HepG2 (cell line): ENCODE results near the gene SGCG. TPM values are rescaled to one million over a fixed set of nuclear protein-coding genes. Genes with fewer than 3 reads are reported as not detected.
A peak's percentile ranks its signal among the peaks of the same experiment; 100 is the strongest.

Experiments used
- ATAC-seq: fragments of 200-7000 bp; cut with Tn5 transposase; 3 replicates; pipeline ENCODE4 v1.9.1; 2020; ENCODE audit warnings: mild to moderate bottlenecking, moderate library complexity
- BruUV-seq: library from RNA; stranded (reverse); fragments of 400-500 nt; replicated peaks from 2 replicates; lab custom pipeline; 2021; lab: Mats Ljungman, UMichigan
- CTCF ChIA-PET: fragments of 300-600 bp; formaldehyde crosslinking; extraction: SDS; loops from one replicate; lab custom pipeline; 2021; ENCODE audit warnings: low total read pairs, inconsistent platforms, low intra/inter-chr PET ratio; lab: Yijun Ruan, JAX
- POLR2A ChIA-PET: fragments of 350-600 bp; sonication (Branson Sonifier 250); formaldehyde crosslinking; loops from one replicate; lab custom pipeline; 2020; ENCODE audit warnings: antibody characterized with exemption, inconsistent platforms; lab: Yijun Ruan, JAX
- DNase-seq: peaks from one replicate; pipeline ENCODE4 v3.0.0-alpha.2; 2015; ENCODE audit warnings: low spot score
- FAIRE-seq: peaks from 3 replicates; lab custom pipeline; 2011; peaks lifted over from hg19 to GRCh38; lab: Jason Lieb, UNC
- H2AFZ ChIP-seq: one replicate; pipeline ENCODE4 v1.6.1; 2011; ENCODE audit warnings: low read length, inconsistent platforms
- H3K27ac ChIP-seq: fragments of 300-600 bp; 3 replicates; pipeline ENCODE4 v1.8.0; 2011; ENCODE audit warnings: mixed run types, mild to moderate bottlenecking, mixed read lengths, low read length, inconsistent platforms; ENCODE audit not compliant: insufficient read depth; ENCODE audit errors: extremely low read length
- H3K27me3 ChIP-seq, 2 experiments: fragments of 200-600 bp in 1 of 2; 2 replicates in 1 of 2; 3 replicates in 1 of 2; pipeline versions ENCODE4 v1.6.0 to v1.8.0; 2011; ENCODE audit warnings: low read length in 2 of 2, mild to moderate bottlenecking in 2 of 2, moderate library complexity in 2 of 2, inconsistent platforms in 1 of 2; ENCODE audit not compliant: insufficient read depth in 2 of 2, control insufficient read depth in 1 of 2
- H3K36me3 ChIP-seq, 2 experiments: fragments of 200-600 bp in 1 of 2; replicated peaks in 1 of 2; 2 replicates in 1 of 2; 3 replicates in 1 of 2; pipeline versions ENCODE4 v1.5.1 to v1.8.0; 2011; ENCODE audit warnings: low read length in 2 of 2, inconsistent platforms in 1 of 2; ENCODE audit not compliant: insufficient read depth in 2 of 2, control insufficient read depth in 1 of 2
- H3K4me1 ChIP-seq: 2 replicates; pipeline ENCODE4 v1.5.1; 2012; ENCODE audit warnings: low read length, inconsistent platforms; ENCODE audit not compliant: insufficient read depth
- H3K4me2 ChIP-seq: 2 replicates; pipeline ENCODE4 v1.6.0; 2011; ENCODE audit warnings: low read depth, low read length, inconsistent platforms
- H3K4me3 ChIP-seq, 3 experiments: fragments of 200-600 bp in 1 of 3; sonication (generic), shearing (Covaris generic) in 1 of 3; replicated peaks in 1 of 3; 2 replicates each; pipeline ENCODE4 v1.5.1; 2011 to 2016; ENCODE audit warnings: low read length in 3 of 3, inconsistent platforms in 2 of 3, low read depth in 2 of 3, mild to moderate bottlenecking in 2 of 3, control low read depth in 1 of 3, mixed read lengths in 1 of 3; ENCODE audit not compliant: insufficient read depth in 1 of 3
- H3K79me2 ChIP-seq: one replicate; pipeline ENCODE4 v1.6.1; 2011; ENCODE audit warnings: low read length, inconsistent platforms; ENCODE audit not compliant: insufficient read depth
- H3K9ac ChIP-seq: 2 replicates; pipeline ENCODE4 v1.6.0; 2011; ENCODE audit warnings: mild to moderate bottlenecking, low read depth, low read length, inconsistent platforms; ENCODE audit not compliant: insufficient read depth
- H3K9me3 ChIP-seq: 2 replicates; pipeline ENCODE4 v1.5.1; 2012; ENCODE audit warnings: mild to moderate bottlenecking, low read length
- H4K20me1 ChIP-seq: 2 replicates; pipeline ENCODE4 v1.6.0; 2011; ENCODE audit warnings: inconsistent platforms, mild to moderate bottlenecking, low read length, moderate library complexity; ENCODE audit not compliant: insufficient read depth
- CREB1 ChIP-seq, 2 experiments: fragments of 450-650 bp in 1 of 2; IDR thresholded peaks; 2 replicates each; pipeline ENCODE4 v1.6.1; 2016 to 2017; ENCODE audit warnings: control low read depth in 1 of 2, mild to moderate bottlenecking in 1 of 2, missing compliant biosample characterization in 1 of 2, missing genetic modification characterization in 1 of 2
- EEA1 ChIP-seq: sonication (generic); formaldehyde crosslinking; IDR thresholded peaks from 2 replicates; pipeline ENCODE4 v1.5.1; 2020; ENCODE audit warnings: mild to moderate bottlenecking, missing genetic modification reagents, borderline replicate concordance
- EZH2 ChIP-seq: conservative IDR thresholded peaks from 2 replicates; pipeline ENCODE4 v1.6.1; 2012; ENCODE audit warnings: mild to moderate bottlenecking, low read depth, low read length, moderate library complexity
- KDM5A ChIP-seq: fragments of 200-600 bp; sonication (generic); IDR thresholded peaks from 2 replicates; pipeline ENCODE4 v1.7.0; 2018; ENCODE audit warnings: antibody characterized with exemption, mild to moderate bottlenecking, low read length, borderline replicate concordance
- KLF9 ChIP-seq: IDR thresholded peaks from 2 replicates; pipeline ENCODE4 v1.6.1; 2016; ENCODE audit warnings: low read depth
- PCBP2 ChIP-seq: fragments of 200-400 bp; formaldehyde crosslinking; optimal IDR thresholded peaks from 2 replicates; pipeline ENCODE3; 2018; ENCODE audit warnings: low read length, low read depth; ENCODE audit not compliant: poor library complexity, severe bottlenecking
- SMAD1 ChIP-seq: sonication (generic); formaldehyde crosslinking; IDR thresholded peaks from 2 replicates; pipeline ENCODE4 v1.4.0; 2020; ENCODE audit warnings: missing genetic modification reagents, low read depth, mild to moderate bottlenecking, borderline replicate concordance
- ZFP90 ChIP-seq: sonication (generic); formaldehyde crosslinking; IDR thresholded peaks from 2 replicates; pipeline ENCODE4 v1.8.0; 2022; ENCODE audit warnings: missing genetic modification reagents, mild to moderate bottlenecking, inconsistent platforms, borderline replicate concordance
- ZNF382 ChIP-seq: sonication (generic); formaldehyde crosslinking; IDR thresholded peaks from 2 replicates; pipeline ENCODE4 v1.5.0; 2020; ENCODE audit warnings: missing genetic modification reagents, mild to moderate bottlenecking, borderline replicate concordance
- ZNF737 ChIP-seq: sonication (generic); formaldehyde crosslinking; IDR thresholded peaks from 2 replicates; pipeline ENCODE4 v1.5.0; 2020; ENCODE audit warnings: missing genetic modification reagents, mild to moderate bottlenecking, borderline replicate concordance
- ZSCAN31 ChIP-seq: sonication (generic); formaldehyde crosslinking; IDR thresholded peaks from 2 replicates; pipeline ENCODE4 v1.5.0; 2020; ENCODE audit warnings: low read depth, mild to moderate bottlenecking, missing genetic modification reagents
- WGBS: methylation state at CpG from one replicate; pipeline ENCODE4 v1.1.6; 2017; ENCODE audit warnings: low lambda C conversion rate; 5-methylcytosine and 5-hydroxymethylcytosine counted together
- in situ Hi-C: cut with HindIII; loops from 2 replicates; pipeline ENCODE4 v1.10.0; 2017; ENCODE audit warnings: low pct_unique_long_range_greater_than_20kb; ENCODE audit not compliant: extremely low pct_ligation_motif_present
- intact Hi-C: fragments of 100-400 bp; cut with micrococcal nuclease; formaldehyde crosslinking; loops from one replicate; pipeline ENCODE4 v1.10.0; 2022; ENCODE audit not compliant: unreplicated experiment
- polyA plus RNA-seq, 8 experiments: library from polyadenylated mRNA; depleted of rRNA in 3 of 8; stranded (reverse) in 7 of 8; unstranded in 1 of 8; fragments of >200 nt; fragmentation: Illumina TruSeq in 4 of 8; extraction: Trizol in 4 of 8; gene quantifications; 2 replicates each; pipeline versions ENCODE4 v1.2.1 to v1.2.3, GENCODE V29; 2011 to 2016; ENCODE audit warnings: low read depth in 4 of 8, missing spikeins in 1 of 8, mixed read lengths in 1 of 8; ENCODE audit not compliant: insufficient read depth in 1 of 8
- total RNA-seq, 5 experiments: library from RNA; depleted of rRNA; stranded (reverse); fragments of >200 nt; fragmentation: Illumina TruSeq; extraction: Trizol; gene quantifications; 2 replicates each; pipeline ENCODE4 v1.2.3, GENCODE V29; 2016; ENCODE audit warnings: low read depth in 1 of 5
- TF ChIP-seq, protein P1 (sequence below): sonication (generic); formaldehyde crosslinking; IDR thresholded peaks from 2 replicates; pipeline ENCODE4 v1.9.0; 2021; ENCODE audit warnings: missing genetic modification reagents, mild to moderate bottlenecking, borderline replicate concordance
- TF ChIP-seq, protein P2 (sequence below): sonication (generic); formaldehyde crosslinking; IDR thresholded peaks from 2 replicates; pipeline ENCODE4 v1.8.0; 2023; ENCODE audit warnings: mild to moderate bottlenecking, missing genetic modification reagents

SGCG gene
- total and polyA plus RNA-seq, 2 of the 13 experiments (the other 11 are each of a cell fraction or from before 2014, with no cell fraction given) = not detected

DNA sequence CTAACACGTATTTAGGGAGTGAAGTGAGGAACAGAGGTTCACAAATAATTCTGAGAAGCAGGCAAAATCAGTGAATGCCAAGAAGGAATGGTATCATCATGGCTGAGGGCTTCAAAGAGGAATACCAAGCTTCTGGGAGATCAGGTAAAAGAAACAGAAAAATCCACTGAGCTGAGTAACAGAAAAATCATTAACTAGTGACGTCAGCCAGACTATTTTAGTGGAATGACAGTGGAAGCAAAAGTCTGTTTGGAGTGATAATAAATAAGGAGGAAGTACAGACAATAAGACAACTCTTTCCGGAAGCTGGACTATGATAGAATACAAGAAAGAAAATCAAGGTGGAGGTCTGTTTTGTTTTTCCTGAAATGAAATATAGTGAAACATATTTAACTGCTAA is 169.2 kb downstream of the SGCG start:
- CTCF ChIA-PET = no interaction called here

DNA sequence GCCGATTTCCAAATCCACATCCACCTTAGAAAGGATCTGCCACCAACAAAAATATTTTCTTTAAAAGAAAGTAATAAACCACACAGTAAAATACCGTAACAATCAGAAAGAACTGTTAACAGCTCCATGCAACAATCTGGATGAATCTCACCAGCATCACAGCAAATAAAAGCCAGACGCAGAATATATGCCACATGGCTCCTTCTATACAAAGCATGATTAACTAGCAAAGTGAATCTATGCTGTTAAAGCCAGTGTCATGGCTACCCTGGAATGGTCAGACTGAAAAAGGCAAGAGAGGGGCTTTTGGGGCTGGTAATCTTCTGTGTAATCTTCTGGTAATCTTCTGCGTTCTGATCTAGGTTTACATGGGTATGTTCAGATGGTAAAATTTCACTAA is 171.4 kb downstream of the SGCG start:
- no peak for DNase-seq
- Histone ChIP-seq H3K9ac (no peak overlapping the region), H2AFZ (no peak overlapping the region), H3K27ac (no peak overlapping the region), H3K79me2 (no peaks in the 10 kb centered on the region), H3K4me1 (peaks cover 13% of the 10 kb centered on the region; the same call in 1 of the 2 replicates), H3K27me3 (no peaks in the 10 kb centered on the region; a peak in 1 of 5 replicates), H3K4me2 (no peak overlapping the region), H3K9me3 (no peaks in the 10 kb centered on the region), H4K20me1 (no peaks in the 10 kb centered on the region), H3K4me3 (no peak overlapping the region), H3K36me3 (peaks cover 11 to 26% of the 10 kb centered on the region in 2 experiments; a peak in 4 of 5 replicates)
- ChIA-PET POLR2A (no interaction called here), CTCF (no interaction called here)
- in situ Hi-C loops (no loop called here), intact Hi-C loops (no loop called here)
- TF ChIP-seq ZFP90 (CRISPR knock-in tag) (no peak), EEA1 (no peak), ZNF737 (CRISPR knock-in tag) (no peak), KDM5A (no peak)
- TF ChIP-seq, protein P1, sequence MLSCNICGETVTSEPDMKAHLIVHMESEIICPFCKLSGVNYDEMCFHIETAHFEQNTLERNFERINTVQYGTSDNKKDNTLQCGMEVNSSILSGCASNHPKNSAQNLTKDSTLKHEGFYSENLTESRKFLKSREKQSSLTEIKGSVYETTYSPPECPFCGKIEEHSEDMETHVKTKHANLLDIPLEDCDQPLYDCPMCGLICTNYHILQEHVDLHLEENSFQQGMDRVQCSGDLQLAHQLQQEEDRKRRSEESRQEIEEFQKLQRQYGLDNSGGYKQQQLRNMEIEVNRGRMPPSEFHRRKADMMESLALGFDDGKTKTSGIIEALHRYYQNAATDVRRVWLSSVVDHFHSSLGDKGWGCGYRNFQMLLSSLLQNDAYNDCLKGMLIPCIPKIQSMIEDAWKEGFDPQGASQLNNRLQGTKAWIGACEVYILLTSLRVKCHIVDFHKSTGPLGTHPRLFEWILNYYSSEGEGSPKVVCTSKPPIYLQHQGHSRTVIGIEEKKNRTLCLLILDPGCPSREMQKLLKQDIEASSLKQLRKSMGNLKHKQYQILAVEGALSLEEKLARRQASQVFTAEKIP (CRISPR knock-in tag) = no peak
- no peak for FAIRE-seq
- no TSS peak for BruUV-seq
- WGBS = 84% methylated on average over 4 of the region's 4 CpGs
- ATAC-seq = no peak

More for the DNA sequence above, 169.2 kb downstream of the SGCG start:
- H3K4me2 ChIP-seq = no peak overlapping the region
- H3K27me3 ChIP-seq = no peaks in the 10 kb centered on the region; a peak in 1 of 5 replicates
- DNase-seq (no peak), FAIRE-seq (no peak), ATAC-seq (no peak)
- TF ChIP-seq, protein P2, sequence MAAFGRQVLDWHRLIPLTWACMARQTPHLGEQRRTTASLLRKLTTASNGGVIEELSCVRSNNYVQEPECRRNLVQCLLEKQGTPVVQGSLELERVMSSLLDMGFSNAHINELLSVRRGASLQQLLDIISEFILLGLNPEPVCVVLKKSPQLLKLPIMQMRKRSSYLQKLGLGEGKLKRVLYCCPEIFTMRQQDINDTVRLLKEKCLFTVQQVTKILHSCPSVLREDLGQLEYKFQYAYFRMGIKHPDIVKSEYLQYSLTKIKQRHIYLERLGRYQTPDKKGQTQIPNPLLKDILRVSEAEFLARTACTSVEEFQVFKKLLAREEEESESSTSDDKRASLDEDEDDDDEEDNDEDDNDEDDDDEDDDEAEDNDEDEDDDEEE (CRISPR knock-in tag) = no peak
- no peak for TF ChIP-seq ZSCAN31 (CRISPR knock-in tag)
- no peak for TF ChIP-seq EZH2
- TF ChIP-seq SMAD1 (CRISPR knock-in tag) = no peak
- TF ChIP-seq ZNF382 (CRISPR knock-in tag) = no peak
- no peak for TF ChIP-seq PCBP2
- TF ChIP-seq KLF9 (CRISPR knock-in tag) = no peak
- peak; percentile 55; the same call in 1 of the 2 replicates for TF ChIP-seq CREB1 (IDR thresholded peaks at IDR 0.05)
- no peak for TF ChIP-seq CREB1 (CRISPR knock-in tag; IDR thresholded peaks at IDR 0.05)
- TF ChIP-seq KDM5A = no peak
- H3K9me3 ChIP-seq = no peaks in the 10 kb centered on the region
- H3K36me3 ChIP-seq = peaks cover 5 to 15% of the 10 kb centered on the region in 2 experiments; a peak in 4 of 5 replicates
- H3K4me3 ChIP-seq = no peak overlapping the region
- 89% methylated on average over 3 of the region's 3 CpGs for WGBS
- H2AFZ ChIP-seq = no peak overlapping the region
- H3K9ac ChIP-seq = no peak overlapping the region
- H3K79me2 ChIP-seq = no peaks in the 10 kb centered on the region
- peaks cover 13% of the 10 kb centered on the region; the same call in 1 of the 2 replicates for H3K4me1 ChIP-seq
- in situ Hi-C loops (no loop called here), intact Hi-C loops (no loop called here)
- no TSS peak for BruUV-seq
- no peak overlapping the region for H3K27ac ChIP-seq
- POLR2A ChIA-PET = no interaction called here
- H4K20me1 ChIP-seq = no peaks in the 10 kb centered on the region
